ENCODE data around the gene STK40.

- no peak for TF ChIP-seq CTCF (IDR thresholded peaks at IDR 0.05)
- TF ChIP-seq CBX2 (IDR thresholded peaks at IDR 0.05; ENCODE audit: borderline replicate concordance, low read depth): no peak
- TF ChIP-seq POLR2A (IDR thresholded peaks at IDR 0.05; ENCODE audit: low read length): no peak
- no peak for TF ChIP-seq POLR2AphosphoS2 (conservative IDR thresholded peaks at IDR 0.05; ENCODE audit: low read length)
- no peak for TF ChIP-seq RAD21 (conservative IDR thresholded peaks at IDR 0.05 in 1 of 2, IDR thresholded peaks at IDR 0.05 in 1 of 2)
- TF ChIP-seq RFX5 (IDR thresholded peaks at IDR 0.05): no peak
- TF ChIP-seq KDM5A (IDR thresholded peaks at IDR 0.05): no peak
Observed at GRCh38 chr1:36349241-36349671, 36.5 kb downstream of the STK40 start.

Measured in A549 (cell line).